GM04504 (cell line): ENCODE measurements around the gene EHD2.

Experiments
- DNase-seq: peaks from one replicate; pipeline ENCODE4 v3.0.0-alpha.2; 2012; ENCODE audit warnings: low read depth

EHD2 gene

GRCh38 chr19:47691090-47691489 lies 22.1 kb upstream of the EHD2 start:
- no peak for DNase-seq

- DNase-seq, result no peak
Observed at GRCh38 chr19:47691782-47692181, 21.4 kb upstream of the EHD2 start.

- DNase-seq, result no peak
Observed at GRCh38 chr19:47693489-47693888, 19.7 kb upstream of the EHD2 start.

GRCh38 chr19:47693903-47694302 lies 19.3 kb upstream of the EHD2 start:
- DNase-seq, result no peak

GRCh38 chr19:47694466-47695273 lies 18.6 kb upstream of the EHD2 start:
- no peak for DNase-seq

- DNase-seq, result no peak
Observed at GRCh38 chr19:47695533-47696262, 17.5 kb upstream of the EHD2 start.

- DNase-seq, result no peak
Observed at GRCh38 chr19:47696635-47697034, 16.6 kb upstream of the EHD2 start.

- peak; percentile 53 for DNase-seq
Observed at GRCh38 chr19:47697863-47698609, 15.2 kb upstream of the EHD2 start.

GRCh38 chr19:47698631-47699359 lies 14.4 kb upstream of the EHD2 start:
- DNase-seq, result no peak

GRCh38 chr19:47699360-47699917 lies 13.8 kb upstream of the EHD2 start:
- DNase-seq, result no peak

GRCh38 chr19:47700934-47701716 lies 12.1 kb upstream of the EHD2 start:
- no peak for DNase-seq

- DNase-seq, result no peak
Observed at GRCh38 chr19:47701717-47702552, 11.3 kb upstream of the EHD2 start.

GRCh38 chr19:47702671-47703070 lies 10.6 kb upstream of the EHD2 start:
- no peak for DNase-seq

GRCh38 chr19:47703301-47703700 lies 9.9 kb upstream of the EHD2 start:
- DNase-seq, result no peak

GRCh38 chr19:47704024-47704423 lies 9.2 kb upstream of the EHD2 start:
- no peak for DNase-seq

- DNase-seq, result no peak
Observed at GRCh38 chr19:47704656-47705055, 8.6 kb upstream of the EHD2 start.

- peak; percentile 44 for DNase-seq
Observed at GRCh38 chr19:47707135-47707925, 5.9 kb upstream of the EHD2 start.

- DNase-seq, result no peak
Observed at GRCh38 chr19:47711652-47712242, 1.5 kb upstream of the EHD2 start.

GRCh38 chr19:47714339-47714738 lies 1.1 kb downstream of the EHD2 start:
- no peak for DNase-seq
